Vagina (tissue), 2 donors: ENCODE data around the gene TPD52L1. TPM values are rescaled to one million over a fixed set of nuclear protein-coding genes. Genes with fewer than 3 reads are reported as not detected.

ENCODE experiments used
- DNase-seq, 2 donors: peaks; one replicate each; pipeline ENCODE4 v3.0.0-alpha.2; 2017; ENCODE audit errors: extremely low spot score in 2 of 2
- H3K27ac ChIP-seq: fragments of 200-600 bp; sonication (generic); one replicate; pipeline ENCODE4 v1.5.1; 2019
- H3K27me3 ChIP-seq: fragments of 200-600 bp; sonication (generic); one replicate; pipeline ENCODE4 v1.5.1; 2019
- H3K36me3 ChIP-seq, 2 donors: fragments of 200-600 bp; sonication (generic); one replicate each; pipeline ENCODE4 v1.5.1; 2017 to 2019
- H3K4me1 ChIP-seq: fragments of 200-600 bp; sonication (generic); one replicate; pipeline ENCODE4 v1.5.1; 2019
- H3K4me3 ChIP-seq, 2 donors: fragments of 200-600 bp; sonication (generic); 1 replicate in 1 of 2; 2 replicates in 1 of 2; pipeline ENCODE4 v1.5.1; 2016 to 2019
- H3K9me3 ChIP-seq: fragments of 200-600 bp; sonication (generic); one replicate; pipeline ENCODE4 v1.5.1; 2019
- POLR2A ChIP-seq, 2 donors: fragments of 450-650 bp; IDR thresholded peaks; one replicate each; pipeline ENCODE4 v1.6.1; 2017; ENCODE audit warnings: antibody characterized with exemption in 2 of 2, mild to moderate bottlenecking in 2 of 2, moderate library complexity in 2 of 2
- POLR2AphosphoS5 ChIP-seq, 2 donors: sonication (generic); formaldehyde crosslinking; IDR thresholded peaks; one replicate each; pipeline ENCODE4 v1.9.0; 2017; ENCODE audit warnings: antibody characterized with exemption in 2 of 2, mild to moderate bottlenecking in 2 of 2, low read depth in 1 of 2; ENCODE audit not compliant: insufficient read depth in 1 of 2
- intact Hi-C: fragments of 100-400 bp; cut with DNase I; formaldehyde crosslinking; loops from one replicate; pipeline ENCODE4 v1.15.1; 2023
- total RNA-seq: library from RNA; depleted of rRNA; stranded (reverse); fragments of >200 nt; gene quantifications from one replicate; pipeline ENCODE4 v1.2.3, GENCODE V29; 2016
- TF ChIP-seq, protein P1 (sequence below), 3 experiments: fragments of 450-650 bp in 2 of 3; fragments of 200-600 bp in 1 of 3; sonication (generic) in 1 of 3; IDR thresholded peaks; one replicate each; pipeline ENCODE4 v1.5.1; 2017 to 2019; ENCODE audit warnings: antibody characterized with exemption in 3 of 3, mild to moderate bottlenecking in 2 of 3, moderate library complexity in 2 of 3

The TPD52L1 gene
- total RNA-seq, 1 donor from 2014 or later = 85.0 TPM

DNA sequence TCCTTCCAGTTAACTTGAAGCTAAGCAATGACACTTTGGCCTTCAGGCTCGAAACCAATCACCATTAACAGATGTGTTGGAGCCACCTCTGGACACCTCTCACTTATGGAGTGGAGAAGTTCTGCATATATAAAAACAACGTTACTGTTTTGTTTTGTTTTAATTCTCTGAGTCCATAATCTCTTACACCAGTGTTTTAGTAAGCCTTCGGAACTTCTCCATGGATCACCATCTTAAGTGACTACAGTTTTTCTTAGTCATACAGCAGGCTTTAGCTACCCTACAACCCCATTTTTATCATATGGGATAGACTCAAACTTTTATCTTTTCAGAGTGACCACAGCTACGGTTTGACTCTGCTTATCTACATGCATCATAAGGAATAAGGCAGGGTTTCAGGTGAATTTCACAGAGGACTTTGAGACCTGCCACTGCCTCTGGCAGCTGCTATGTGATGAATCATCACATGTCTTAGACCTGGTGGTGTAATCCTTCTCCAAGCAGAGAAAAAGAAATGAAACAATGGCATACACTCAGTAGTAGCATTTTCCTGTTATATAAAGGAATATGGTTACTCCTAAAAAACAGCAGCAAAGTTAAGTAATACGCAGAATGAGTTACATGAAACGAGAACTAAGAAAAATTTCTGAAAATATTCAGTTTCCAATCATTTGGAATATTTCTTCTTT is 153.7 kb downstream of the TPD52L1 start:
- Histone ChIP-seq H3K4me1 (no peaks in the 10 kb centered on the region), H3K27ac (no peak overlapping the region), H3K27me3 (no peaks in the 10 kb centered on the region), H3K9me3 (no peaks in the 10 kb centered on the region), H3K4me3 (no peak overlapping the region), H3K36me3 (no peaks in the 10 kb centered on the region)
- DNase-seq = no peak
- intact Hi-C loops = loop anchor here (10.0 kb wide), 1 partner anchor 152 kb away; the partner anchor contains the start of gene TPD52L1
- TF ChIP-seq POLR2AphosphoS5 (IDR thresholded peaks at IDR 0.05; ENCODE audit: insufficient read depth in 1 of 2, low read depth in 1 of 2) = peak in 1 of 2 donors; percentile 16
- TF ChIP-seq POLR2A (IDR thresholded peaks at IDR 0.05) = no peak

DNA sequence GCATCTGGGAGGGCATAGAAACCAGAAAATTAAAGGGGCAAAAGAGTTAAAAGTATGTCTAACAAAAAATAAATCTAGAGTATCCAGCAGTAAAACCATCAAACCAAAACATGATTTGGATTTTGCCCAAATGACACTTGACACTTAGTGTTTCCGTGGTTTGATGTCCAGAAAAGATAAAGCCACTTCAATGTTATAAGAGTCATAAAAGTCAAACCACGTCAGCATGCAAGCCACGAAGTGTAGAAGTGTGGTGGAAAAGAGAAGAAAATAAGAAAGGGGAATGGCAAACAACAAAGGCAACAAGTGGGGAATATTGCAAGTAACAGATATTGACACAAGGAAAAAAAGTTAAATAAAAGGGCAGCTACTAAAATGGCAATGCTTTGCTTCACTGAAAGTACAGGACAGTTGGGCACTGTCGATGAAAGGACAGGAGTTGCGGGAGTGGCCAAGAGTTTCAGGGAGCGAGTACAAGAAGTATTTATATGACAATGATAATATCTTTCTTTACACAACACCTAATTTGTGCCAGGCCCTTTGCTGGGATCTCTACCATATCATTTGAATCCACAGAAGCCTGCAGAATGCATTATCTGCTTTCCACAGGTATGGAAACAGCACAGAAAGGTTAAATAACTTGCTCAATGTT is 154.5 kb downstream of the TPD52L1 start:
- no peak overlapping the region for H3K4me3 ChIP-seq
- no peak for DNase-seq
- no peaks in the 10 kb centered on the region for H3K27me3 ChIP-seq
- H3K36me3 ChIP-seq = no peaks in the 10 kb centered on the region
- TF ChIP-seq POLR2A (IDR thresholded peaks at IDR 0.05) = no peak
- TF ChIP-seq, protein P1, sequence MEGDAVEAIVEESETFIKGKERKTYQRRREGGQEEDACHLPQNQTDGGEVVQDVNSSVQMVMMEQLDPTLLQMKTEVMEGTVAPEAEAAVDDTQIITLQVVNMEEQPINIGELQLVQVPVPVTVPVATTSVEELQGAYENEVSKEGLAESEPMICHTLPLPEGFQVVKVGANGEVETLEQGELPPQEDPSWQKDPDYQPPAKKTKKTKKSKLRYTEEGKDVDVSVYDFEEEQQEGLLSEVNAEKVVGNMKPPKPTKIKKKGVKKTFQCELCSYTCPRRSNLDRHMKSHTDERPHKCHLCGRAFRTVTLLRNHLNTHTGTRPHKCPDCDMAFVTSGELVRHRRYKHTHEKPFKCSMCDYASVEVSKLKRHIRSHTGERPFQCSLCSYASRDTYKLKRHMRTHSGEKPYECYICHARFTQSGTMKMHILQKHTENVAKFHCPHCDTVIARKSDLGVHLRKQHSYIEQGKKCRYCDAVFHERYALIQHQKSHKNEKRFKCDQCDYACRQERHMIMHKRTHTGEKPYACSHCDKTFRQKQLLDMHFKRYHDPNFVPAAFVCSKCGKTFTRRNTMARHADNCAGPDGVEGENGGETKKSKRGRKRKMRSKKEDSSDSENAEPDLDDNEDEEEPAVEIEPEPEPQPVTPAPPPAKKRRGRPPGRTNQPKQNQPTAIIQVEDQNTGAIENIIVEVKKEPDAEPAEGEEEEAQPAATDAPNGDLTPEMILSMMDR (IDR thresholded peaks at IDR 0.05) = no peak
- no peak for TF ChIP-seq POLR2AphosphoS5 (IDR thresholded peaks at IDR 0.05; ENCODE audit: insufficient read depth in 1 of 2, low read depth in 1 of 2)
- intact Hi-C loops = loop anchor here (10.0 kb wide), 1 partner anchor 153 kb away; the partner anchor contains the start of gene TPD52L1
- H3K4me1 ChIP-seq = no peaks in the 10 kb centered on the region
- no peak overlapping the region for H3K27ac ChIP-seq
- H3K9me3 ChIP-seq = no peaks in the 10 kb centered on the region

DNA sequence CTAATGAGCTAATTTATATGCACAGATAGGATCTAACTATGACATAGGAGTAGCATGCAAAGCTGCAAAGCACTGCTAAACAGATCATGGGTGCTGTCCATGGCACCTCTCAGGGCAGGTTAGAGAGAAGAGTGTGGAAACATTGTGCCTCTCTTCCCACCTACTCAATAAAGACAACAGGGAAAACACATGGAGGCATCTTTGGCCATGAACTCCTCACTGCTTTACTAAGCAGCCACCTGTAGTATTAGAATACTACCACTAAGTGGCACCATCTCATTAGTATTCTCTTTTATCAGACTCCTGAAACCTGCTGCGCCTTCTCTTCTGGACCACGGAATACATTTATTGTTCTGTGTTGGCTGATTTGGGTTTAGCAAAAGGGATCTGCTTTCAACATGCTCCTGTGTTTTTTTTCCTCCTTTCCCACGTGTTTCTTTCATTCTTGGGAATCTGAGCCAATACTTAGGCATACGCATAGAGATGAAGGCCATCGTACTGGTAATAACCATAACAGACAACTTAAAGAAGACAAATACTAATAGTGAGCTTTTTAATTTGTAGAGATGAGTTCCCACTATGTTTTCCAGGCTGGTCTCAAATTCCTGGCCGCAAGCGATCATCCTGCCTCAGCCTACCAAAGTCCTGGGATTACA is 157.5 kb downstream of the TPD52L1 start:
- Histone ChIP-seq H3K36me3 (no peaks in the 10 kb centered on the region), H3K4me3 (no peak overlapping the region), H3K27me3 (no peaks in the 10 kb centered on the region), H3K4me1 (no peaks in the 10 kb centered on the region), H3K27ac (no peak overlapping the region), H3K9me3 (no peaks in the 10 kb centered on the region)
- intact Hi-C loops = loop anchor here (5.0 kb wide), 1 partner anchor 446 kb away; no protein-coding TSS in a partner anchor
- TF ChIP-seq POLR2AphosphoS5 (IDR thresholded peaks at IDR 0.05; ENCODE audit: insufficient read depth in 1 of 2, low read depth in 1 of 2) = peak in 1 of 2 donors; percentile 42
- TF ChIP-seq POLR2A (IDR thresholded peaks at IDR 0.05) = no peak
- TF ChIP-seq, protein P1 (IDR thresholded peaks at IDR 0.05) = peak; percentile 56 to 78 (median 62)
- DNase-seq = no peak

DNA sequence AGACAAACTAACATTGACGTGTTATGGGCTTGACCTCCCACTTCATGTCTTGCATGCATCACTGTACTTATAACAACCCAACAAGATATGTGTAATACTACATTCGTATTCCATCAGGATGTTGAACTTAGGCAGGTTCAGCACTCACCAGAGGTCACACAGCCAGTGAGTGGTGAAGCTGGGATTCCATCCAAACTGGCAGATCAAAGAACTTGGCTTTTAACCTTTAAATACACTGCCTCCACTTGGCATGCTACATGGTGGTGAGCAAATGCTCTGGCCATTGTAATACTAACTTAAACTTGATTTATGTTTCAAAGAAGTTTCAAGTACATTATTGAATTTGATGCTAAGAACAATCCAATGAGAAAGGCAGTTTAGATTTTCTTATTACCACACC is 158.9 kb downstream of the TPD52L1 start:
- DNase-seq = no peak
- no peak for TF ChIP-seq POLR2A (IDR thresholded peaks at IDR 0.05)
- TF ChIP-seq POLR2AphosphoS5 (IDR thresholded peaks at IDR 0.05; ENCODE audit: insufficient read depth in 1 of 2, low read depth in 1 of 2) = no peak
- TF ChIP-seq, protein P1 (IDR thresholded peaks at IDR 0.05) = no peak
- Histone ChIP-seq H3K4me3 (no peak overlapping the region), H3K4me1 (no peaks in the 10 kb centered on the region), H3K36me3 (no peaks in the 10 kb centered on the region), H3K27ac (no peak overlapping the region), H3K27me3 (no peaks in the 10 kb centered on the region), H3K9me3 (no peaks in the 10 kb centered on the region)
- intact Hi-C loops = loop anchor here (5.0 kb wide), 1 partner anchor 445 kb away; no protein-coding TSS in a partner anchor

DNA sequence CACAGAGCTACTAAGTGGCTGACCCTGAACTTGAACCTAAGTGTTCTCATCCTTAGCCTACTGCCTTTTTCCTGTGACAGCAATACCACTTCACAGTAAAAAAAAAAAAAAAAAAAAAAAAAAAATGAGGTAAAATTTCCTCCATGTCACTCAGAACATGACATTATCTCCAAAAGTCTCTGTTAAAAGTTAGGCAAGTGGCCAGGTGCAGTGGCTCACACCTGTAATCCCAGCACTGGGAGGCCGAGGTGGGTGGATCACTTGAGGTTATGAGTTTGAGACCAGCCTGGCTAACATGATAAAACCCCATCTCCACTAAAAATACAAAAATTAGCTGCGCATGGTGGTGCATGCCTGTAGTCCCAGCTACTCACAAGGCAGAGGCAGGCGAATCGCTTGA is 159.4 kb downstream of the TPD52L1 start:
- no peaks in the 10 kb centered on the region for H3K9me3 ChIP-seq
- no peaks in the 10 kb centered on the region for H3K4me1 ChIP-seq
- no peak for DNase-seq
- TF ChIP-seq POLR2A (IDR thresholded peaks at IDR 0.05) (no peak), POLR2AphosphoS5 (IDR thresholded peaks at IDR 0.05; ENCODE audit: insufficient read depth in 1 of 2, low read depth in 1 of 2) (no peak)
- TF ChIP-seq, protein P1 (IDR thresholded peaks at IDR 0.05) = no peak
- no peaks in the 10 kb centered on the region for H3K27me3 ChIP-seq
- intact Hi-C loops = loop anchor here (5.0 kb wide), 1 partner anchor 444 kb away; no protein-coding TSS in a partner anchor
- no peaks in the 10 kb centered on the region for H3K36me3 ChIP-seq
- no peak overlapping the region for H3K27ac ChIP-seq
- H3K4me3 ChIP-seq = no peak overlapping the region
